ENCODE results near the gene FARP1. TPM values are rescaled to one million over a fixed set of nuclear protein-coding genes. Genes with fewer than 3 reads are reported as not detected.

Gene FARP1
- total RNA-seq, 2 donors from 2014 or later = 89.5 to 93.6 TPM

DNA sequence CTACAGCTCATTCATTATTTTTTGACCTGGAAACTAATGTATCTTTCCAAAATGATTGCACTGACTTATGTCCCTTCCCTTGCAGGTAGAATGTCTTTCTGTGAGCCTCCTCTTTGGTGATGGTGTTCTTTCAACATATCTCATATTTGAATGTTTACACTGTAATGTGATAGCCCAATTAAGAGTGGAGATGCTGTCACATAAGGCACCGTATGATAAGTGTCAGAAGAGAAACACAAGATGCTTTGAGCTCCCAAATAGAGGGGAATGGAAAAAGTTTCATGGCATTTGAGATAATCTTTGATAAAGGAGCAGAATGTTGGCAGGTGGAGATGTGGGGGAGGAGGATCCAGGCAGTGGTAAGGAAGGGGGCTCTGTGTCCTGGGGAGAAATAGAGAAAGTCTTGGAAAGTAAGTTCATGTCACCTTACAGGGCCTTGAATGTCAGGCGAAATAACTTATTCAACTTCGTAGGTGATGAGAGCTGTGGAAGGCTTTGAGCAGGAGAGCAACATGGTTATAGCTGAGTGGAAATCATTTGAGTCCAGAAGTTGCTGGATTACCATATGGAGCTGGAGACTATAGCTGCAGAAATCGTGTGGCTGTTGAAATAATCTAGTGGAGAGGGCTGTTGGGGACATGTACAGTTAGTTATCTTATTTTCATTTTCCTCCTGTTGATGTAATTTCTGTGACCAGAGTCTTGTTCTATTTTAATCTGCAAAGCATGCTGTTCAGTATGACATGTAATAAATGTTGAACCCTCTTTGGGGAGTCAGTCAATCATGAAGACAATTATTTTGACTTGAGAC lies 44.5 kb downstream of the FARP1 start:
- Histone ChIP-seq H3K27ac (peak overlapping the region in 2 of 4 donors; percentile 4 to 7), H3K36me3 (replicated peaks in 1 of 2; ENCODE audit: insufficient read depth in 1 of 2, low read depth in 2 of 2) (no peaks in the 10 kb centered on the region), H3K9me3 (no peaks in the 10 kb centered on the region), H3K4me3 (no peak overlapping the region), H3K27me3 (no peaks in the 10 kb centered on the region), H3K4me1 (peaks cover 55% of the 10 kb centered on the region)
- DNase-seq = no peak
- no peak for ATAC-seq
- TF ChIP-seq, protein P1, sequence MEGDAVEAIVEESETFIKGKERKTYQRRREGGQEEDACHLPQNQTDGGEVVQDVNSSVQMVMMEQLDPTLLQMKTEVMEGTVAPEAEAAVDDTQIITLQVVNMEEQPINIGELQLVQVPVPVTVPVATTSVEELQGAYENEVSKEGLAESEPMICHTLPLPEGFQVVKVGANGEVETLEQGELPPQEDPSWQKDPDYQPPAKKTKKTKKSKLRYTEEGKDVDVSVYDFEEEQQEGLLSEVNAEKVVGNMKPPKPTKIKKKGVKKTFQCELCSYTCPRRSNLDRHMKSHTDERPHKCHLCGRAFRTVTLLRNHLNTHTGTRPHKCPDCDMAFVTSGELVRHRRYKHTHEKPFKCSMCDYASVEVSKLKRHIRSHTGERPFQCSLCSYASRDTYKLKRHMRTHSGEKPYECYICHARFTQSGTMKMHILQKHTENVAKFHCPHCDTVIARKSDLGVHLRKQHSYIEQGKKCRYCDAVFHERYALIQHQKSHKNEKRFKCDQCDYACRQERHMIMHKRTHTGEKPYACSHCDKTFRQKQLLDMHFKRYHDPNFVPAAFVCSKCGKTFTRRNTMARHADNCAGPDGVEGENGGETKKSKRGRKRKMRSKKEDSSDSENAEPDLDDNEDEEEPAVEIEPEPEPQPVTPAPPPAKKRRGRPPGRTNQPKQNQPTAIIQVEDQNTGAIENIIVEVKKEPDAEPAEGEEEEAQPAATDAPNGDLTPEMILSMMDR (IDR thresholded peaks at IDR 0.05) = no peak
- no peak for TF ChIP-seq POLR2A (IDR thresholded peaks at IDR 0.05)
- intact Hi-C loops (cut with DNase I) = no loop called here
- 35 to 41% methylated on average over 4 of the region's 4 CpGs for WGBS, 2 donors

DNA sequence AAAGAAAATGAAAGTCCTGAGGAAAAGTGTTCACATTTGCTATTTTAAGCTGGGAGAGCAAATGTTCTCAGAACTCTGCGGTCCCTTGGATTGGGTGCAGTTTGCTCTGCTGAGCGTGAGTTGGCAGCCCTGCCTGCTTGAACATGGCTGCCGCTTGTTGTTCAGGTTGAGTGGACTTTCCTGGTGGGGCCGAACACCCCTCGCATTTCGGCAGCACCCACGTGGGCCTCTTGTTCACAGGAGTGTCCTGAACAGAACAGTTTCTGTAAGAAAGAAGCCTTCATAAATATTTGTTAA lies 45.0 kb downstream of the FARP1 start:
- intact Hi-C loops (cut with DNase I) = no loop called here
- no peak for TF ChIP-seq POLR2A (IDR thresholded peaks at IDR 0.05)
- TF ChIP-seq, protein P1 (IDR thresholded peaks at IDR 0.05) = no peak

DNA sequence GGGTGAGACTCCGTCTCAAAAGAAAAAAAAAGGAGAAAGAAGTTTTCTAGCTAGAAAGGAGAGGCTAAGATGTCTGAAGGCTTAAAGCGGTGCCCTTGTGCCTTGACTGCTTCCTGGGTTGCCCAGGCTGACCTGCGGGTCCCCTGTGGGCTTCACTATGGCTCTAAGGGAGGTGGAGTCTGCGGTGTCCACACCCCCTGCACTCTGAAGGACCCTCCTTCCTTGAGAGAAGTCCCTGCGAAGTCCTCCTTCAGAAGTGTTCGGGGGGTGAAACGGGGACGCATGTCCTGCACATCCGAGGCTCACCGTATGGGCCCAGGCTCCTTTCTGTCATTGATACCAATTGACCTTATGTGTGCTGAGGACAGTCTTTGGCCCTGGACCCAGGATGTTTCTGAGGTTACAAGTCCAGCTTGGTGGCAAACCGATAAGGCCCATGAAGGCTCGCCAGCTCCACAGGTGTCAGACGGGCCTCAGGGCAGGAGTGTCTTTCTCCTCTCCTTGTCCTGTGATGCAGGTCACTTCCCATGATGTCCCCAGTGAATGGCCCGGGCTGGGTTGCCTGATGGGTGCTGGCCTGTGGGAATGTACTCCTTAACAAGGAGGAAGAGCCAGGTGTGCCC lies 45.8 kb downstream of the FARP1 start:
- ATAC-seq (no peak), DNase-seq (peak in 1 of 4 donors; percentile 15)
- Histone ChIP-seq H3K4me1 (peaks cover 42% of the 10 kb centered on the region), H3K27ac (no peak overlapping the region), H3K36me3 (replicated peaks in 1 of 2; ENCODE audit: insufficient read depth in 1 of 2, low read depth in 2 of 2) (no peaks in the 10 kb centered on the region), H3K4me3 (no peak overlapping the region), H3K27me3 (no peaks in the 10 kb centered on the region), H3K9me3 (no peaks in the 10 kb centered on the region)
- intact Hi-C loops (cut with DNase I) = no loop called here
- TF ChIP-seq, protein P1 (IDR thresholded peaks at IDR 0.05) = no peak
- TF ChIP-seq POLR2A (IDR thresholded peaks at IDR 0.05) = no peak
- 74 to 88% methylated on average over 6 to 14 of the region's 14 CpGs for WGBS, 2 donors

More for the DNA sequence above, 45.0 kb downstream of the FARP1 start:
- WGBS, 2 donors = 85% methylated on average over 6 to 7 of the region's 7 CpGs
- Histone ChIP-seq H3K9me3 (no peaks in the 10 kb centered on the region), H3K4me3 (no peak overlapping the region), H3K27me3 (no peaks in the 10 kb centered on the region), H3K27ac (no peak overlapping the region), H3K36me3 (replicated peaks in 1 of 2; ENCODE audit: insufficient read depth in 1 of 2, low read depth in 2 of 2) (no peaks in the 10 kb centered on the region), H3K4me1 (peaks cover 50% of the 10 kb centered on the region)
- DNase-seq = no peak
- no peak for ATAC-seq

DNA sequence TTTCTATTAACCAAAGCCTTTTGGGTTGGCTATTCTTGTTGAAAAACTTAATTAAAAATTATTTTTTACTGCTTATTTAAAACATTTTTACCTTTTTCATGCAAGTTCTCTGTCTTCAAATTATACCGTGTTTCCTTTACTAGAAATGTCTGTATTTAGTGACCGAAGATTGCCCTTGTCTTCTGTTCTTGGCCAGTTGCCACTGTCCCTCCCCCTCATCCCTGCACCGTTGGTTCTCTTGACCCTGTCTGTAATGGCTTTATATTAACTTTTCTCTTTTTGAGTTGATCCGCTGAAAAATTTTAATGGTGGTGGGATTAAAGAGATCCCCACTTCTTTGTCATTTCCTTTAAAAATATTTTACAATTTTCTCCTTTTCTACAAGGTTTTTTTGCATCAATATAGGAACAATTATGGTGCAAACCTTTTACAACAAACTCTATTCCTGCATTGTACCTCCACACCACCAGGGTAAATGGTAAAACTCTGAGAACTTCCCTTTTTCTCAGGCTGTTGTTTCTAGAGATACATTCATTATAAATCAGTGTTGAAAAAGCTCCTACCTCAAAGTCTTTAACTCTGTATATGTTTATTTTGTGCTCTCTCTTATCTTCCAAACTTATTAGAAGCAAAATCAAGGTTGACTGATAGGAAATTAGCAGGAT lies 47.1 kb downstream of the FARP1 start:
- 8 to 20% methylated on average over 4 of the region's 4 CpGs for WGBS, 2 donors
- no peaks in the 10 kb centered on the region for H3K36me3 ChIP-seq (replicated peaks in 1 of 2; ENCODE audit: insufficient read depth in 1 of 2, low read depth in 2 of 2)
- DNase-seq = peak in 1 of 4 donors; percentile 39
- H3K4me1 ChIP-seq = peaks cover 43% of the 10 kb centered on the region
- H3K9me3 ChIP-seq = no peaks in the 10 kb centered on the region
- H3K27me3 ChIP-seq = no peaks in the 10 kb centered on the region
- intact Hi-C loops (cut with DNase I) = no loop called here
- H3K27ac ChIP-seq = peak overlapping the region in 1 of 4 donors; percentile 8
- H3K4me3 ChIP-seq = no peak overlapping the region
- no peak for ATAC-seq
- TF ChIP-seq, protein P1 (IDR thresholded peaks at IDR 0.05) = peak in 1 of 7 experiments; percentile 8
- TF ChIP-seq POLR2A (IDR thresholded peaks at IDR 0.05) = no peak

Data from body of pancreas (tissue), 4 donors.